ENCODE data around the gene ERICH6B.
A peak's percentile ranks its signal among the peaks of the same experiment; 100 is the strongest.

Gene ERICH6B

DNA sequence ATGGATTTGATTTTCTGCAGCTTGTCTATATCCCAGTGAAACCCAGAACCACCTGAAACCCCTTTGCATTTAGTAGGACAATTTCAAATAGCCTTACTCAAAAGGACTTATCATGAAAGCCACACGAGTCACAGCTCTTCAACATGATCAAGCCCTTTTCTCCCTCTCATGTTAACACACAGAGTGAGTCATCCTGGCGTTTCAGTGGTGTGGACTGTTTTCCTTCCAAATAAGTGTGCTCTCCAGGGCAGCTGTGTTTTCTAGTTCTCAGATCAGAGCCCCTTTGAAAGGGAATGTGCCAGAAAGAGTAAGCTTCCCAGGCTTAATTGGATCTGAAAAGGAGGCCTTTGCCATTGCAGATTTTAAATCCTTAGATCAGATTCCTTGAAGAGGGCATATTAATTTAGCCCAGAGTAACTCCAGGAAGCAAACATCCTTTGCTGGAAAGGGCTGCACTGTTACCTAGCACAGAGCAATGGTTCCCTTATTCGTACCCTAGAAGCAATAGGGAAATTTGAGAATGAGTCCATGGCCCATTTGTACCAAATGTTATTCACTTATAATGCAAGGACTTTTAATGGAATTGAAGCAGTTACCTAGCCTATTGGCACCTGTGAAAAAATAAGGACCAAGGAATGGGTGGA, 51.3 kb downstream of the ERICH6B start:
- no peaks in the 10 kb centered on the region for H3K9me3 ChIP-seq (replicated peaks in 1 of 2; ENCODE audit: control insufficient read depth in 2 of 2, insufficient read depth in 1 of 2, low read depth in 1 of 2, low read length in 2 of 2)
- H3K4ac ChIP-seq (ENCODE audit: low read length): no peak overlapping the region
- peak overlapping the region; percentile 19 for H3K27ac ChIP-seq (replicated peaks; ENCODE audit: low read length)
- no peaks in the 10 kb centered on the region for H3K36me3 ChIP-seq (replicated peaks in 1 of 2; ENCODE audit: control insufficient read depth in 2 of 2, insufficient read depth in 2 of 2, low read length in 2 of 2)
- no peak overlapping the region for H2BK15ac ChIP-seq (ENCODE audit: low read length)
- no peak overlapping the region for H2AK5ac ChIP-seq (ENCODE audit: low read depth, low read length)
- H3K23ac ChIP-seq (ENCODE audit: low read depth, low read length, poor library complexity): no peak overlapping the region
- H3K9ac ChIP-seq (ENCODE audit: low read depth, low read length, poor library complexity): no peak overlapping the region
- H3K27me3 ChIP-seq (ENCODE audit: control insufficient read depth in 3 of 3, insufficient read depth in 3 of 3, low read depth in 1 of 3, low read length in 3 of 3): peaks cover 0 to 3% (median 0%) of the 10 kb centered on the region in 3 experiments
- no peak overlapping the region for H4K91ac ChIP-seq (ENCODE audit: low read depth, low read length, poor library complexity)
- no peak overlapping the region for H3K4me3 ChIP-seq (ENCODE audit: low read length in 2 of 2)
- H3K14ac ChIP-seq (ENCODE audit: low read length): no peak overlapping the region
- no peak overlapping the region for H2BK120ac ChIP-seq (ENCODE audit: low read depth, low read length)
- no CpG with 5 or more reads among the region's 3 CpGs for WGBS, 2 donors (ENCODE audit: extremely low coverage in 2 of 2, insufficient read length in 2 of 2, insufficient replicate concordance in 1 of 2)
- no peak overlapping the region for H3K4me2 ChIP-seq (ENCODE audit: insufficient read depth, low read length, poor library complexity, severe bottlenecking)
- H3K4me1 ChIP-seq (ENCODE audit: control insufficient read depth in 2 of 2, insufficient read depth in 1 of 2, low read depth in 1 of 2, low read length in 2 of 2): peaks cover 0 to 11% of the 10 kb centered on the region in 2 donors
- H4K8ac ChIP-seq (ENCODE audit: low read depth, low read length): no peak overlapping the region
- DNase-seq (ENCODE audit: low spot score): peak; percentile 8
- H2BK12ac ChIP-seq (ENCODE audit: low read length): no peak overlapping the region
- no peaks in the 10 kb centered on the region for H3K79me1 ChIP-seq (ENCODE audit: low read depth, low read length)
- no peak overlapping the region for H3K18ac ChIP-seq (ENCODE audit: low read length)
- no peak overlapping the region for H2AFZ ChIP-seq (ENCODE audit: low read length)
- H2BK5ac ChIP-seq (ENCODE audit: low read length): no peak overlapping the region

- Histone ChIP-seq H3K79me1 (ENCODE audit: low read depth, low read length) (no peaks in the 10 kb centered on the region), H3K4me3 (ENCODE audit: low read length in 2 of 2) (no peak overlapping the region), H2BK120ac (ENCODE audit: low read depth, low read length) (no peak overlapping the region), H2BK15ac (ENCODE audit: low read length) (no peak overlapping the region), H2AK5ac (ENCODE audit: low read depth, low read length) (no peak overlapping the region), H2BK5ac (ENCODE audit: low read length) (no peak overlapping the region), H4K91ac (ENCODE audit: low read depth, low read length, poor library complexity) (no peak overlapping the region), H3K4me2 (ENCODE audit: insufficient read depth, low read length, poor library complexity, severe bottlenecking) (no peak overlapping the region), H3K14ac (ENCODE audit: low read length) (no peak overlapping the region), H3K4ac (ENCODE audit: low read length) (no peak overlapping the region), H3K36me3 (replicated peaks in 1 of 2; ENCODE audit: control insufficient read depth in 2 of 2, insufficient read depth in 2 of 2, low read length in 2 of 2) (no peaks in the 10 kb centered on the region), H3K27me3 (ENCODE audit: control insufficient read depth in 3 of 3, insufficient read depth in 3 of 3, low read depth in 1 of 3, low read length in 3 of 3) (no peaks in the 10 kb centered on the region), H2BK12ac (ENCODE audit: low read length) (no peak overlapping the region), H3K27ac (replicated peaks; ENCODE audit: low read length) (no peak overlapping the region), H2AFZ (ENCODE audit: low read length) (no peak overlapping the region), H3K23ac (ENCODE audit: low read depth, low read length, poor library complexity) (no peak overlapping the region), H3K9me3 (replicated peaks in 1 of 2; ENCODE audit: control insufficient read depth in 2 of 2, insufficient read depth in 1 of 2, low read depth in 1 of 2, low read length in 2 of 2) (no peaks in the 10 kb centered on the region), H4K8ac (ENCODE audit: low read depth, low read length) (no peak overlapping the region), H3K18ac (ENCODE audit: low read length) (no peak overlapping the region), H3K4me1 (ENCODE audit: control insufficient read depth in 2 of 2, insufficient read depth in 1 of 2, low read depth in 1 of 2, low read length in 2 of 2) (no peaks in the 10 kb centered on the region), H3K9ac (ENCODE audit: low read depth, low read length, poor library complexity) (no peak overlapping the region)
- no peak for DNase-seq (ENCODE audit: low spot score)
- no CpG with 5 or more reads among the region's 4 CpGs for WGBS, 2 donors (ENCODE audit: extremely low coverage in 2 of 2, insufficient read length in 2 of 2, insufficient replicate concordance in 1 of 2)
Measured at GRCh38 chr13:45554604-45555109, 60.9 kb downstream of the ERICH6B start.

GRCh38 chr13:45548281-45548680, 67.3 kb downstream of the ERICH6B start:
- no peak for DNase-seq (ENCODE audit: low spot score)
- Histone ChIP-seq H3K79me1 (ENCODE audit: low read depth, low read length) (no peaks in the 10 kb centered on the region), H3K4ac (ENCODE audit: low read length) (no peak overlapping the region), H3K27me3 (ENCODE audit: control insufficient read depth in 3 of 3, insufficient read depth in 3 of 3, low read depth in 1 of 3, low read length in 3 of 3) (peaks cover 0 to 6% (median 0%) of the 10 kb centered on the region in 3 experiments), H2BK12ac (ENCODE audit: low read length) (no peak overlapping the region), H3K4me2 (ENCODE audit: insufficient read depth, low read length, poor library complexity, severe bottlenecking) (no peak overlapping the region), H3K4me1 (ENCODE audit: control insufficient read depth in 2 of 2, insufficient read depth in 1 of 2, low read depth in 1 of 2, low read length in 2 of 2) (no peaks in the 10 kb centered on the region), H4K91ac (ENCODE audit: low read depth, low read length, poor library complexity) (no peak overlapping the region), H3K9ac (ENCODE audit: low read depth, low read length, poor library complexity) (no peak overlapping the region), H3K14ac (ENCODE audit: low read length) (no peak overlapping the region), H2BK15ac (ENCODE audit: low read length) (no peak overlapping the region), H3K23ac (ENCODE audit: low read depth, low read length, poor library complexity) (no peak overlapping the region), H3K18ac (ENCODE audit: low read length) (no peak overlapping the region), H3K4me3 (ENCODE audit: low read length in 2 of 2) (no peak overlapping the region), H3K9me3 (replicated peaks in 1 of 2; ENCODE audit: control insufficient read depth in 2 of 2, insufficient read depth in 1 of 2, low read depth in 1 of 2, low read length in 2 of 2) (no peaks in the 10 kb centered on the region), H3K27ac (replicated peaks; ENCODE audit: low read length) (no peak overlapping the region), H4K8ac (ENCODE audit: low read depth, low read length) (no peak overlapping the region), H2BK5ac (ENCODE audit: low read length) (no peak overlapping the region), H2AK5ac (ENCODE audit: low read depth, low read length) (no peak overlapping the region), H3K36me3 (replicated peaks in 1 of 2; ENCODE audit: control insufficient read depth in 2 of 2, insufficient read depth in 2 of 2, low read length in 2 of 2) (no peaks in the 10 kb centered on the region), H2BK120ac (ENCODE audit: low read depth, low read length) (no peak overlapping the region), H2AFZ (ENCODE audit: low read length) (no peak overlapping the region)
- WGBS, 2 donors (ENCODE audit: extremely low coverage in 2 of 2, insufficient read length in 2 of 2, insufficient replicate concordance in 1 of 2): no CpG with 5 or more reads among the region's 6 CpGs

DNA sequence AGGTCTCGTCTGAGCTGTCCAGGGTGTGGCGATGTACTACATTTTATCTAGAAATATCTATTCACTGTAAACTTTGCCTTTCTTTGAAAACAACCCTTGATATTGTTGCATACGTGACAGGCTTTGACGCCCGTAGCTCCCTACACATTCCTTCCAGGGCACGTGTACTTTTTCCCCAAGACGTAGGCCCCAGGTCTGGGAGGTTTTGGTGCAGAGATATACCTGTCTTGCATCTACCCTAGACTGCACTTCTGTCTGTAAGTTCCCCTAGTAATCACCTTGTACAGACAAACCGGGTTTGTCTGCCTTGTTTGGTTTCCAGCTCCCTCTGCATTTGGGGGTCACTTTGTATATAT, 69.2 kb downstream of the ERICH6B start:
- no peak overlapping the region for H2AFZ ChIP-seq (ENCODE audit: low read length)

More for the DNA sequence above, 69.2 kb downstream of the ERICH6B start:
- H3K9me3 ChIP-seq (replicated peaks in 1 of 2; ENCODE audit: control insufficient read depth in 2 of 2, insufficient read depth in 1 of 2, low read depth in 1 of 2, low read length in 2 of 2): no peaks in the 10 kb centered on the region
- no peak overlapping the region for H3K4me2 ChIP-seq (ENCODE audit: insufficient read depth, low read length, poor library complexity, severe bottlenecking)
- no peak overlapping the region for H4K91ac ChIP-seq (ENCODE audit: low read depth, low read length, poor library complexity)
- no peak overlapping the region for H3K27ac ChIP-seq (replicated peaks; ENCODE audit: low read length)
- no peak overlapping the region for H2BK5ac ChIP-seq (ENCODE audit: low read length)
- no peak overlapping the region for H2BK15ac ChIP-seq (ENCODE audit: low read length)
- no peak overlapping the region for H3K14ac ChIP-seq (ENCODE audit: low read length)
- peaks cover 0 to 6% (median 0%) of the 10 kb centered on the region in 3 experiments for H3K27me3 ChIP-seq (ENCODE audit: control insufficient read depth in 3 of 3, insufficient read depth in 3 of 3, low read depth in 1 of 3, low read length in 3 of 3)
- WGBS, 2 donors (ENCODE audit: extremely low coverage in 2 of 2, insufficient read length in 2 of 2, insufficient replicate concordance in 1 of 2): no CpG with 5 or more reads among the region's 8 CpGs
- no peak overlapping the region for H2BK120ac ChIP-seq (ENCODE audit: low read depth, low read length)
- no peak overlapping the region for H3K18ac ChIP-seq (ENCODE audit: low read length)
- no peak overlapping the region for H3K4me3 ChIP-seq (ENCODE audit: low read length in 2 of 2)
- no peak overlapping the region for H3K4ac ChIP-seq (ENCODE audit: low read length)
- H3K79me1 ChIP-seq (ENCODE audit: low read depth, low read length): no peaks in the 10 kb centered on the region
- DNase-seq (ENCODE audit: low spot score): no peak
- no peaks in the 10 kb centered on the region for H3K4me1 ChIP-seq (ENCODE audit: control insufficient read depth in 2 of 2, insufficient read depth in 1 of 2, low read depth in 1 of 2, low read length in 2 of 2)
- H2BK12ac ChIP-seq (ENCODE audit: low read length): no peak overlapping the region
- H2AK5ac ChIP-seq (ENCODE audit: low read depth, low read length): no peak overlapping the region
- no peaks in the 10 kb centered on the region for H3K36me3 ChIP-seq (replicated peaks in 1 of 2; ENCODE audit: control insufficient read depth in 2 of 2, insufficient read depth in 2 of 2, low read length in 2 of 2)
- H3K9ac ChIP-seq (ENCODE audit: low read depth, low read length, poor library complexity): no peak overlapping the region
- H3K23ac ChIP-seq (ENCODE audit: low read depth, low read length, poor library complexity): no peak overlapping the region
- no peak overlapping the region for H4K8ac ChIP-seq (ENCODE audit: low read depth, low read length)
